NCI-H510A (cell line): ENCODE measurements around the gene PLGLB2.
"Not testable (repeated sequence)": the region's sequence is repeated elsewhere in the genome, so short reads cannot be mapped to it uniquely, and the experiment has no call there.

Experiments
- DNase-seq: peaks from one replicate; lab custom pipeline; 2025; lab: John Stamatoyannopoulos, UW

Gene PLGLB2

DNA sequence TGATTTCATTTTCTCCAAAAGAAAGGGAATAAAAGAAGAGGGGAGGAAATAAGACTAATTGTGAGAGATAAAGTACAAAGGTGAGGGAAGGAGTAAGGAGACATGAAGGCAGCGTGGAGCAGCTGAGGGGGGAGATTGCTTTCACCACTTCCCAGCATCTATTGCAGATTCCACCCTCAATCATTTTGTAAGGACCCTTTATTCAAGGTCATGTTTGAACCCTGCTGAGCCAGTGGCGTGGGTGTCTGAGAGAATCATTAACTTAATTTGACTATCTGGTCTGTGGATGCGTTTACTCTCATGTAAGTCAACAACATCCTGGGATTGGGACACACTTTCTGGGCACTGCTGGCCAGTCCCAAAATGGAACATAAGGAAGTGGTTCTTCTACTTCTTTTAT lies at the start of gene PLGLB2:
Gene PLGLB2 (plus strand): TSS at position 297 of the 400 bp plus-strand sequence. CDS start 67 bp downstream, at position 364.
- not testable (repeated sequence) for DNase-seq

DNA sequence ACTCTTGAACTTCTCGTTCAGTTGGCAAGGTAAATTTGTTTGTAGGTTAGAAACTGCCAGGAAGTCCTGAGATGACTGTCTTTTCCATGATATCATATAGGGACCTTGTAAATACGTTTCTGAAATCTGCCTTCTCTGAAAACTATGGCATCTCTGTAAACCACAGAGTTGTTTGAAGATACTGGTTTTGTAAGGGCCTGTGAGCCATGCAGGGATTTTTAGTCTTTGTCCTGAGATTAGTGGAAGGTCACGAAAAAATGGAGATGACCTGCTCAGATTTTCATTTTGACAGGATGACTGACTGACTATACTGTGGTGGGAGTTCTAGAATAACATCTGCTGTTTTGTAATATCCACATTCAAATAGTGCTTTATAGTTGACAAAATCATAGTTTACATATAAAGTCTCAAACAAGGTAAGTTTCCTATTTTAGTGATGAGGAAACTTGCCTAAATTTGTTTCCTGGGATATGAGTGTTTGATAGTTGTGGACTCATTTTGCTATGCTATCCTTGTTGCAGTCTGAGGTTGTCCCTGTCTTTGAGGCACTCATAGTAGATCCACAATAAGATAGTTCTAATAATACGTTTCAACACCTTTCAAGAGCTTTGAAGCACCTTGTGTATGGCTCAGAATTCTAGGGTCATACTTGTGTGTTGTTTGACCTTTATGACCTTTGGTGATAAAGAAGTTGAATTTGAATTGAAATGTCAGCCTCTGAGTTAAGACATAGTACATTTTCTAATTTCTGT lies 43.1 kb upstream of the PLGLB2 start:
- DNase-seq, result not testable (repeated sequence)

DNA sequence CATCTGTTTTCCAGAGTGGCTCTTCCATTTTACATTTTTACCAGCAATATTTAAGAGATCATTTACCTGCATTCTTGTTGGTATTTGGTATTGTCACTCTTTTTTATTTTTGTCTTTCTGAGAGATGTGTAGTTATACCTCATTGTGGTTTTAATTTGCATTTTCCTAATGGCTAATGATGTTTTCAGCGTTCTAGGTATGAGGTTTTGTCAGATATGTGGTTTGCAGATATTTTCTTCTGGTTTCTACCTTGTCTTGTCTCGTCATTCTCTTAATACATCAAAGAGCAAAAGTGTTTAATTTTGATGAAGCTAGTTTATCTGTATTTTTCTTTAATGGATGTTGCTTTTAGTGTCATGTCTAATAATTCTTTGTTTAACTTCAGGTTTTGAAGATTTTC lies 39.5 kb upstream of the PLGLB2 start:
- DNase-seq, result not testable (repeated sequence)

DNA sequence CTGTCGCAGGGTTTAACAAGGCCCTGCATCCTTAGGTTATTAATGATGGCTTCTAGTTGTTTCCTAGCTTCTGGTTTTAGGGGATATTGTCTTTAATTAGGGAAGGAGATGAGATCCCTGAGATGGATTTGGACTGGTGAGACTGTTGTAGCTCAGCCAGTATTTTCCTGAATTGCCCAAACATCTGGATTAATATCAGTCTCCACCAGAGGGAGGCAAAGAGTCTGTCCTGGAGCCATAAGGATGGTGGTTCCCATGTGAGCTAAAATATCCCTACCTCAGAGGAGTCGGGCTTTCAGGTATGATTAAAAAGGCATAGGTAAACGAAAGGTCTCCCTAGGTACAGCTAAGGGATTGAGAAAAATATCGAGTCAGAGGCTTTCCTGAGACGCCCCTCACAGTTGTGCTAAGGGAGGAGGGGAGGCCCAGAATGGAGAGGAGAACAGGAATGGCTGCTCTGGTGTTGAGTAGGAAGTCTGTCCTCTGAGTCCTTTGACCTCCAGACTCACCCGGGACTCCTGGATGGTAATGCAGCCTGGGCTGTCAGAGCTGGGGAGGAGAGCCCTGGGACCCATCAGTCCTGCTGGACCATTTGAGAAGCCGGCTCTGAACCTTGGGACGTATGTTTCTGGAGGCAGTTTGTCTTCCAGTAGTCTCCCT lies 19.8 kb upstream of the PLGLB2 start:
- not testable (repeated sequence) for DNase-seq

DNA sequence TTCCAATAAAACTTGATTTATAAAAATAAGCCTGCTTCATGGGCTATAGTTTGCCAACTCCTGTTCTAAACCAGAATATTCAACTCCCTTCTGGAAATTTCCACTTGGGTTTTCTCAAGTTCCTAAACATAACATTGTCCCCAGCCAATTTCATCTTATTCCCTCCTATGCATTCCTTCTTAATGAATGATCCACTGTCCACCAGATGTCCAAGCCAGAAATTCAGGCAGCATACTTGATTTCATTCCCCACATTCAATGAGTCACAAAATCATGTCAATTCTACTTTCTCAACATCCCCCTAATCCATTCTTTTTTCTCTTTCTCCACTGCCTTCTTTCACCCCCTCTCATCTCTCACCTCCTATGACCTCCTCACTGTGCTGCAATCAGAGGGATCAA lies 7.0 kb upstream of the PLGLB2 start:
- DNase-seq, result not testable (repeated sequence)

DNA sequence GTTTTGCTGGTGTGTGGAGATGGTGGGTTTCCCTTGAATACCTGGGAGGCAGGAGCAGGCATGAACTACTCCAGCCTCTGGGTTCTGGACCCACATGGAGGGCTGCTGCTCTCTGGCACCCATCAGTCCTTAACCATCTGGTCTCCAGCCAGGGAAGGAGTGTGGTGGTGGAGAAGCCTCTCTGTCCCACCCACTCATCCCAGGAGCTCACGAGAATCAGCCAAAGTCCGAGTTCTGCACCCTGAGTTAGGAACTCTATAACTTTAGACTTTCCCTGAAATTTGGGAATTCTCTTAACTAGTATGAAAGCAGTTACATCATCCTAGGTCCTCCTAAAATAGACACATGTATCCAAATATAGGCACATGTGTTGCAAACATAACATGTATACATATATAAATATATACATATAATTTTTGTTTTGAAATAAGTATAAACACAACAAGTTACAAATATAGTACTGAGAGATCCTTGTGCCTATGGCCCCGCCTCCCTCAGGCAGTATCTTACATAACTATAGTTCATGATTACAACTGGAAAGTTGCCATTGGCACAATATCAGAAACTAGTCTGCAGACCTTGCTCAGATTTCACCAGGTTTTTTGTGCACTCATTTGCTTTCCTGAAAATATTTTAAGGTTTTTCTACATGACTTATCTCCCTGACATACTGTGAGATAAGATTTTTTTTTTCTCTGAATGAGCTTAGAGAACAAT lies 5.3 kb upstream of the PLGLB2 start:
- not testable (repeated sequence) for DNase-seq

DNA sequence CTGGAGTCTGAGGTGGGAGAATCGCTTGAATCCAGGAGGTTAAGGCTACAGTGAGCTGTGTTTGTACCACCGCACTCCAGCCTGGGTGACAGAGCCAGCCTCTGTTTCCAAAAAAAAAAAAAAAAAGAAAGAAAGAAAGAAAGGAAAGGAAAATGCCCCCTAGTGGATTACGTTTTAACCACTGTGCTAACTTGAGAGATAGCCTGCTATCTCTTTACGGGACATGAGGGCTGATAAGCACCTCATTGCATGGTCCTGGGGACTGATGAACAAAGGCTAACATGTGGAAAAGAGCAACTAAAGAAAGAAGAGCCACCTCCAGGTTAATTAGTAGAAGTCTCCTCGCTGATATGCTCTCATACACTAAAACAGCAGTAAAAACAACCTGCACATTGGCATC lies 4.2 kb upstream of the PLGLB2 start:
- DNase-seq, result not testable (repeated sequence)

DNA sequence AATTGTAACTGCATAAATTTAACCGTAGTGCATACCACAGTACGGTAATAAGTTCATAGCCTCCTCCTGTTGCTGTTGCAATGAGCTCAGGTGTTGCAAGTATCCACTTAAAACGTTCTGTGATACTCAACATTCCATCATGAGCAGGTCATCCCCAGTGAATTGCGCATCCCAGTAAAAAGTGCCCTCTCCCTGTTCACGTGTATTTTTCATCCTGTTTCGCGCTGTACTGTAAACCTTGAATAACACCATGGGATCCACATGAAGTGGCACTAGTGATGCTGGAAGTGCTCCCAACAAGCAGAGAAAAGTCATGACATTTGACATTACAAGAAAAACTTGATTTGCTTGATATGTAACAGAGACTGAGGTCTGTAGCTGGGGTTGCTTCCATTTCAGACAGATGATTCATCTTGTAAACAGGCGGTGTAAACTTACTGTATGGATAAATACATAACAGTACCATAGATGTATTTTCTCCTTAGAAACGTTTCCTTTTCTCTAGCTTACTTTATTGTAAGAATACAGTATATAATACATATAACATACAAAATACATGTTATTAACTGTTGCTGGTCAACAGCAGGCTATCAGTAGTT lies 2.4 kb upstream of the PLGLB2 start:
- not testable (repeated sequence) for DNase-seq

DNA sequence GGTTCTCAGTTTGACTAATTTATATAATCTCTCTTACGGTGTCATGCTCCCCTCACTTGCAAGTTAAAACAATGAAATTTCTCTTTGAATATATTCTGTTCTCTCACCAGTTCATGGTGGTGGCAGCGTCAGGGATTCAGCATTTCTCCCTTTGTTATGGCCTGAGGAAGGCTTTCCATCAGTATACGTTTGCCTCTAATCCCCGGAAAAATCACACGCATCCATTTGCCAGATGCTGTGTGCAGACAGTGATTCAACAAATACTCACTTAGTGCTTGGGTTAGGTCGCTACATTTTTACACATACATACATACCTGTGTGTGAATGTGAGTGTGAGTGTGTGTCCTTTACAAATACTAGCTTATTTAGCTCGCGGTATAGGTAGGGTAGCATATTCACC lies 637 bp downstream of the PLGLB2 start:
- not testable (repeated sequence) for DNase-seq

DNA sequence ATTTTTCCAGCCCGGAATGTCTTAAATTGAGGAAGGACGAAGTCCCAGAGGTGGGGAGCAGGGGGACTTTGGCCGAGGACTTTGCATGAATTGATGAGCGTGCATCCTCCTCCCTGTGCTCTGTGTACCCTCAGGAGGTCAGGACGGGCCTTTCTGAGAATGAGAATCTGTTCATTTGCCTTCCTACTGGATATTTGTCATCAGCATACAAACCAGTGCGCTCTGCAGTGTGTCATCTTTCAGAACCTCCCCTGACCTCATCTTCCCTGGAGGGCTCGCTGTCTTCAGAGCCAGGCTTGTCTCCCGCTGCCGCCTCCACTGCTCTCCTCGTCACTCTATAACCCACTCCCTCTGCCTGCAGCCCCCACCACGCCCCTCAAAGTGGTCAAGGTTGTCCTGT lies 2.7 kb downstream of the PLGLB2 start:
- DNase-seq, result not testable (repeated sequence)

DNA sequence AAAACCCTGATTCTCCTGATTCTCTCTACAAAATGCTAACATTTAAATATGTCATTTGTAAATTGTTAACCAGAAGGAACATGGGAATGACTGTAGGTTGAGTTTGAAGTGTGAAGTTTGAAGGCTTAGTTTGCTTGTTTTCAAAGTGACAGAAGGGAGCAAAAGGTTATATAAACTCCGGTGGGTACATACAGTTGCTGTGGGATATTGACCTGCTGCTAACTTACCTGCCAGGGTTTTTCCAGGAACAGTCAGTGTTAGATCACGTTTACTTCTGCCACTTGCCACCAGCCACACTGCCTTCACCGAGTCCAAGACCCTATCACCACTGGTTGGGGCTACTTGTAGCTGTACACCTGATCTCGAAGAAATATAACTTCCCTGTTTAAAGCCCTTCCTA lies 6.9 kb downstream of the PLGLB2 start:
- DNase-seq, result not testable (repeated sequence)
